GM18909 (cell line): ENCODE results near the gene CCIN.

Source experiments
- ATAC-seq: cut with Tn5 transposase; IDR thresholded peaks from one replicate; pipeline ENCODE4 v1.9.1; 2021; ENCODE audit warnings: mild to moderate bottlenecking; ENCODE audit not compliant: unreplicated experiment, poor library complexity

The CCIN gene

GRCh38 chr9:36218411-36218901, 49.3 kb downstream of the CCIN start:
- no peak for ATAC-seq
